Mesenchymal stem cell (in vitro differentiated cells and primary cell): ENCODE measurements around the gene CEMIP.

ENCODE experiments used
- DNase-seq: peaks from one replicate; pipeline ENCODE4 v3.0.0-alpha.2; 2013
- H2AFZ ChIP-seq: one replicate; pipeline ENCODE4 v1.6.1; 2013; ENCODE audit warnings: low read depth, mild to moderate bottlenecking, control low read depth, inconsistent platforms, low read length, moderate library complexity
- H2AK5ac ChIP-seq: 2 replicates; pipeline ENCODE4 v1.6.1; 2013; ENCODE audit warnings: low read length, moderate library complexity, mild to moderate bottlenecking, inconsistent platforms; ENCODE audit not compliant: severe bottlenecking
- H2BK120ac ChIP-seq: one replicate; pipeline ENCODE4 v1.6.1; 2013; ENCODE audit warnings: low read depth, mild to moderate bottlenecking, inconsistent platforms, low read length, moderate library complexity
- H2BK12ac ChIP-seq, 2 experiments: one replicate each; pipeline ENCODE4 v1.6.1; 2013; ENCODE audit warnings: inconsistent platforms in 2 of 2, low read length in 2 of 2, mild to moderate bottlenecking in 2 of 2, moderate library complexity in 2 of 2, control low read depth in 1 of 2
- H2BK15ac ChIP-seq: one replicate; pipeline ENCODE4 v1.6.1; 2013; ENCODE audit warnings: mild to moderate bottlenecking, low read depth, inconsistent platforms; ENCODE audit not compliant: poor library complexity, severe bottlenecking
- H2BK5ac ChIP-seq: 2 replicates; pipeline ENCODE4 v1.6.1; 2013; ENCODE audit warnings: low read depth, mild to moderate bottlenecking, low read length, control low read depth, inconsistent platforms; ENCODE audit not compliant: poor library complexity, severe bottlenecking
- H3K14ac ChIP-seq, 2 experiments: one replicate each; pipeline ENCODE4 v1.6.1; 2013; ENCODE audit warnings: inconsistent platforms in 2 of 2, low read length in 2 of 2, control low read depth in 1 of 2, mild to moderate bottlenecking in 1 of 2, moderate library complexity in 1 of 2
- H3K18ac ChIP-seq, 2 experiments: one replicate each; pipeline ENCODE4 v1.6.1; 2013; ENCODE audit warnings: inconsistent platforms in 2 of 2, low read length in 2 of 2, control low read depth in 1 of 2, low read depth in 1 of 2, mild to moderate bottlenecking in 1 of 2
- H3K23ac ChIP-seq, 2 experiments: one replicate each; pipeline ENCODE4 v1.6.1; 2013; ENCODE audit warnings: inconsistent platforms in 2 of 2, low read length in 2 of 2, mild to moderate bottlenecking in 2 of 2, moderate library complexity in 2 of 2, control low read depth in 1 of 2
- H3K27ac ChIP-seq: 2 replicates; pipeline ENCODE4 v1.5.1; 2013; ENCODE audit warnings: mild to moderate bottlenecking, moderate library complexity, low read length, control low read depth, inconsistent platforms; ENCODE audit not compliant: poor library complexity, severe bottlenecking
- H3K27me3 ChIP-seq, 2 experiments: 2 replicates each; pipeline versions ENCODE4 v1.6.1 to v1.7.0; 2013; ENCODE audit warnings: low read length in 2 of 2, mild to moderate bottlenecking in 2 of 2, moderate library complexity in 2 of 2, control low read depth in 1 of 2, inconsistent platforms in 1 of 2; ENCODE audit not compliant: control insufficient read depth in 1 of 2, insufficient read depth in 1 of 2
- H3K36me3 ChIP-seq, 2 experiments: 2 replicates each; pipeline versions ENCODE4 v1.6.1 to v1.7.0; 2013; ENCODE audit warnings: low read length in 2 of 2, control low read depth in 1 of 2, inconsistent platforms in 1 of 2, low read depth in 1 of 2, mild to moderate bottlenecking in 1 of 2; ENCODE audit not compliant: insufficient read depth in 2 of 2, control insufficient read depth in 1 of 2
- H3K4ac ChIP-seq, 2 experiments: one replicate each; pipeline ENCODE4 v1.6.1; 2013; ENCODE audit warnings: inconsistent platforms in 2 of 2, low read length in 2 of 2, mild to moderate bottlenecking in 2 of 2, moderate library complexity in 2 of 2, control low read depth in 1 of 2, low read depth in 1 of 2
- H3K4me1 ChIP-seq: 2 replicates; pipeline ENCODE4 v1.6.1; 2013; ENCODE audit warnings: low read depth, low read length, control low read depth; ENCODE audit not compliant: control insufficient read depth, insufficient read depth
- H3K4me2 ChIP-seq: 2 replicates; pipeline ENCODE4 v1.6.1; 2013; ENCODE audit warnings: low read length, mild to moderate bottlenecking, inconsistent platforms; ENCODE audit not compliant: poor library complexity, severe bottlenecking
- H3K4me3 ChIP-seq, 2 experiments: 2 replicates each; pipeline versions ENCODE4 v1.5.1 to v1.7.0; 2013; ENCODE audit warnings: low read length in 2 of 2, mild to moderate bottlenecking in 2 of 2, control low read depth in 1 of 2, low read depth in 1 of 2; ENCODE audit not compliant: insufficient read depth in 1 of 2
- H3K79me1 ChIP-seq: replicated peaks from 2 replicates; pipeline ENCODE4 v1.6.1; 2013; ENCODE audit warnings: mild to moderate bottlenecking, control low read depth, low read length, inconsistent platforms; ENCODE audit not compliant: poor library complexity, severe bottlenecking
- H3K9ac ChIP-seq: 2 replicates; pipeline ENCODE4 v1.7.0; 2013; ENCODE audit warnings: mild to moderate bottlenecking, low read length, moderate library complexity
- H3K9me3 ChIP-seq: 2 replicates; pipeline ENCODE4 v1.7.0; 2013; ENCODE audit warnings: mild to moderate bottlenecking, low read length; ENCODE audit not compliant: control insufficient read depth
- H4K8ac ChIP-seq: one replicate; pipeline ENCODE4 v1.6.1; 2013; ENCODE audit warnings: inconsistent platforms, mild to moderate bottlenecking, low read length, moderate library complexity
- H4K91ac ChIP-seq: one replicate; pipeline ENCODE4 v1.6.1; 2013; ENCODE audit warnings: mild to moderate bottlenecking, low read length, inconsistent platforms
- WGBS: methylation state at CpG from one replicate; pipeline ENCODE4 v1.1.7; 2013; ENCODE audit warnings: mixed read lengths; 5-methylcytosine and 5-hydroxymethylcytosine counted together

Gene CEMIP

DNA sequence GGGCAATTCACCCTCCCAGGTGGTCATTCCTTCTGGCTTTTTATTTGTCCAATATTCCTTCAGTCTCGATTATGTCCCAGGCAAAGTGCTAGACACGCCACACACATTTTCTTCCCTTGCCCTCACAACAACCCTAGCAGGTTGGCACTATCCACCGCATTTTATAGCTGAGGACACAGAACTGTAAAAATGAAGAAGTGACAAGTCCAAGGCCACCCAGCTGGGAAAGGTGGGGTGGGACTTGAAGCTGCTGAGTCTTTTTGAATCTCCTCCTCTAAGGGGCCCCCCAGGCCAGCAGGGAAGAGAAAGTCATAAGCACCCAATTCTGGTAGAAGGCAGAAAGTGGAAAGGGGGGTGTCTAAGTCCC lies 60.6 kb downstream of the CEMIP start:
- H3K36me3 ChIP-seq: peaks cover 0 to 85% of the 10 kb centered on the region in 2 experiments
- H2BK12ac ChIP-seq: no peak overlapping the region
- no peak overlapping the region for H2BK5ac ChIP-seq
- peaks cover 17% of the 10 kb centered on the region for H3K4me1 ChIP-seq
- H4K8ac ChIP-seq: no peak overlapping the region
- 90% methylated on average over 3 of the region's 3 CpGs for WGBS
- no peak overlapping the region for H3K9ac ChIP-seq
- no peak overlapping the region for H3K23ac ChIP-seq
- H2BK120ac ChIP-seq: no peak overlapping the region
- no peak overlapping the region for H4K91ac ChIP-seq
- no peak overlapping the region for H2BK15ac ChIP-seq
- no peak overlapping the region for H3K4me2 ChIP-seq
- H3K27ac ChIP-seq: no peak overlapping the region
- H3K18ac ChIP-seq: no peak overlapping the region
- H2AFZ ChIP-seq: no peak overlapping the region
- no peak overlapping the region for H2AK5ac ChIP-seq
- H3K27me3 ChIP-seq: peaks cover 0 to 29% of the 10 kb centered on the region in 2 experiments
- no peak for DNase-seq
- H3K9me3 ChIP-seq: no peaks in the 10 kb centered on the region
- peak overlapping the region in 1 of 2 experiments; percentile 30 for H3K14ac ChIP-seq
- H3K79me1 ChIP-seq: no peaks in the 10 kb centered on the region
- no peak overlapping the region for H3K4me3 ChIP-seq
- no peak overlapping the region for H3K4ac ChIP-seq

- no peak overlapping the region for H2BK5ac ChIP-seq
- H3K27ac ChIP-seq: no peak overlapping the region
- H3K4me3 ChIP-seq: peak overlapping the region in 1 of 2 experiments; percentile 29
- H3K4me2 ChIP-seq: no peak overlapping the region
- no peak overlapping the region for H4K8ac ChIP-seq
- 92% methylated on average over 21 of the region's 22 CpGs for WGBS
- H2BK12ac ChIP-seq: no peak overlapping the region
- H3K4ac ChIP-seq: no peak overlapping the region
- H3K4me1 ChIP-seq: peaks cover 17% of the 10 kb centered on the region
- no peaks in the 10 kb centered on the region for H3K79me1 ChIP-seq
- H3K14ac ChIP-seq: no peak overlapping the region
- H2BK120ac ChIP-seq: no peak overlapping the region
- DNase-seq: no peak
- no peaks in the 10 kb centered on the region for H3K9me3 ChIP-seq
- H3K23ac ChIP-seq: no peak overlapping the region
- H2BK15ac ChIP-seq: no peak overlapping the region
- no peak overlapping the region for H3K9ac ChIP-seq
- H3K36me3 ChIP-seq: peaks cover 0 to 85% of the 10 kb centered on the region in 2 experiments
- no peak overlapping the region for H2AK5ac ChIP-seq
- H3K27me3 ChIP-seq: peaks cover 0 to 29% of the 10 kb centered on the region in 2 experiments
- H4K91ac ChIP-seq: no peak overlapping the region
- H3K18ac ChIP-seq: no peak overlapping the region
- H2AFZ ChIP-seq: no peak overlapping the region
These were observed 61.3 kb downstream of the CEMIP start for GRCh38 chr15:80840182-80841130.

DNA sequence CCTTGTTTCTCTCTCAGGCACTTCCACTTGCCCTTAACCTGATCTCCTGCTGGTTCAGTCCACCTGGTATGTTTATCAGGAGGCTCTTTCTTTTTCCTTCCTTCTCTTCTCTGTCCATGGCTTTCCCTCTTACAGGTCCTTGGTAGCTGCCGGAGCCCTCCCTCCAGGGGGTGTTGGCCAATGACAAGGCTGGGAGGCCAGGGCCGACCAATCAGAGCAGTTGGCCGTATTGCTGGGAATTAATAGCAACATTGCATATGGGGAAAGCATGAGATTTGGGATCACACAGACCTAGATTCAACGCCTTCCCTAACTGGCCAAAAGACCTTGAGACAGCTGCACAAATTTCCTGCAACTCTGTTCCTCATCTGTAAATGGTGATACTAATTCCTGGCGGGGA lies 62.4 kb downstream of the CEMIP start:
- Histone ChIP-seq H2BK15ac (no peak overlapping the region), H2BK120ac (no peak overlapping the region), H3K23ac (no peak overlapping the region), H3K36me3 (peaks cover 0 to 89% of the 10 kb centered on the region in 2 experiments), H3K4ac (no peak overlapping the region), H3K79me1 (no peaks in the 10 kb centered on the region), H2AFZ (no peak overlapping the region), H2BK12ac (no peak overlapping the region), H3K4me2 (no peak overlapping the region), H4K91ac (no peak overlapping the region), H3K27ac (no peak overlapping the region), H2AK5ac (no peak overlapping the region), H4K8ac (no peak overlapping the region), H3K9me3 (no peaks in the 10 kb centered on the region), H3K4me1 (peaks cover 17% of the 10 kb centered on the region), H3K18ac (no peak overlapping the region), H3K27me3 (peaks cover 0 to 32% of the 10 kb centered on the region in 2 experiments), H3K14ac (no peak overlapping the region), H3K4me3 (no peak overlapping the region), H2BK5ac (no peak overlapping the region), H3K9ac (no peak overlapping the region)
- 91% methylated on average over 5 of the region's 5 CpGs for WGBS
- DNase-seq: no peak

- no peak overlapping the region for H2BK15ac ChIP-seq
- H3K18ac ChIP-seq: no peak overlapping the region
- no peak overlapping the region for H4K8ac ChIP-seq
- no peak overlapping the region for H3K14ac ChIP-seq
- no peak overlapping the region for H2AFZ ChIP-seq
- H3K4me2 ChIP-seq: no peak overlapping the region
- no peak overlapping the region for H3K27ac ChIP-seq
- H3K23ac ChIP-seq: no peak overlapping the region
- H3K79me1 ChIP-seq: no peaks in the 10 kb centered on the region
- no peak overlapping the region for H3K4me3 ChIP-seq
- no peak overlapping the region for H3K9ac ChIP-seq
- H3K36me3 ChIP-seq: peaks cover 0 to 88% of the 10 kb centered on the region in 2 experiments
- no peaks in the 10 kb centered on the region for H3K9me3 ChIP-seq
- peaks cover 0 to 18% of the 10 kb centered on the region in 2 experiments for H3K27me3 ChIP-seq
- 89% methylated on average over 11 of the region's 11 CpGs for WGBS
- peaks cover 15% of the 10 kb centered on the region for H3K4me1 ChIP-seq
- H3K4ac ChIP-seq: no peak overlapping the region
- H2BK5ac ChIP-seq: no peak overlapping the region
- H2AK5ac ChIP-seq: no peak overlapping the region
- H2BK12ac ChIP-seq: no peak overlapping the region
- DNase-seq: peak; percentile 38
- no peak overlapping the region for H4K91ac ChIP-seq
- H2BK120ac ChIP-seq: no peak overlapping the region
These were observed 65.0 kb downstream of the CEMIP start for GRCh38 chr15:80844011-80844732.
